ENCODE data around the gene SCLY. TPM values are rescaled to one million over a fixed set of nuclear protein-coding genes. Genes with fewer than 3 reads are reported as not detected.

Gene SCLY
- total RNA-seq, 1 experiment from 2014 or later: 28.7 TPM

DNA sequence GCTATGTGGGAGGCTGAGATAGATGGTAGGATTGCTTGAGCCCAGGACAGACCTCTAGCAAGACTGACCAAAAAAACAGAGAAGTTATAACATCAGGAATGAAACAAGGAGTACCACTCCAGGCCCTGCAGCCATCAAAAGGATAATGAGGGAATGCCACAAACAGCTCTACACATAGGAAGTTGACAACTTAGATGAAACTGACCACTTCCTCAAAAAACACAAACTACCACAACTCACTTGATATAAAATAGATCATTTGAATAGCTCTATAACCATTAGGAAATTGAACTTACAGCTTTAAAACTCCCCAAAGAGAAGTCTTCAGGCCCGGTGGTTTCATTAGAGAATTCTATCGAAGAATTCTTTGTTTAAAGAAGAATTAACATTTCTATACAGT, 26.4 kb downstream of the SCLY start:
- CTCF ChIA-PET: interaction anchor here (1.2 kb wide), 1 partner anchor 164 kb away, joined by 3 read pairs; no protein-coding TSS in a partner anchor
- no peaks in the 10 kb centered on the region for H3K4me1 ChIP-seq (ENCODE audit: control insufficient read depth in 1 of 2, insufficient read depth in 2 of 2, low read length in 2 of 2)
- H3K27me3 ChIP-seq (ENCODE audit: insufficient read depth, low read length): no peaks in the 10 kb centered on the region
- BruUV-seq (replicated peaks): no TSS peak
- POLR2A ChIA-PET: interaction anchor here (0.8 kb wide), 1 partner anchor 205 kb away, joined by 4 read pairs; no protein-coding TSS in a partner anchor
- H3K4me3 ChIP-seq (replicated peaks in 1 of 2; ENCODE audit: low read depth in 1 of 2, low read length in 2 of 2): no peak overlapping the region
- RAD21 ChIA-PET (ENCODE audit: low non-redundant PET in 1 of 2, low total read pairs in 2 of 2, uncharacterized antibody in 2 of 2, unreplicated experiment in 2 of 2): no interaction called here
- intact Hi-C loops (cut with micrococcal nuclease): no loop called here
- peaks cover 17 to 18% of the 10 kb centered on the region in 2 experiments; a peak in 3 of 4 replicates for H3K36me3 ChIP-seq (ENCODE audit: control insufficient read depth in 1 of 2, insufficient read depth in 2 of 2, low read length in 2 of 2)
- H2AFZ ChIP-seq (ENCODE audit: low read depth, low read length, poor library complexity, severe bottlenecking): no peak overlapping the region
- no peak overlapping the region for H3K9ac ChIP-seq (ENCODE audit: low read length)
- H4K20me1 ChIP-seq (ENCODE audit: insufficient read depth): no peaks in the 10 kb centered on the region
- no peak for TF ChIP-seq RAD21 (IDR thresholded peaks at IDR 0.05; ENCODE audit: low read depth)
- TF ChIP-seq CEBPB (IDR thresholded peaks at IDR 0.05; ENCODE audit: low read depth): no peak
- no peak for TF ChIP-seq JUND (IDR thresholded peaks at IDR 0.05)
- TF ChIP-seq SP1 (IDR thresholded peaks at IDR 0.05; ENCODE audit: low read depth): no peak
- no peak for TF ChIP-seq EZH2phosphoT487 (IDR thresholded peaks at IDR 0.05; ENCODE audit: borderline replicate concordance)
- H3K4me2 ChIP-seq (ENCODE audit: low read length): no peak overlapping the region
- ATAC-seq: no peak
- H3K9me2 ChIP-seq (ENCODE audit: insufficient read depth): no peaks in the 10 kb centered on the region
- H3K79me2 ChIP-seq (ENCODE audit: insufficient read depth, low read length): no peaks in the 10 kb centered on the region
- H3K27ac ChIP-seq (ENCODE audit: low read depth, low read length): no peak overlapping the region
- no peak for DNase-seq (ENCODE audit: low read depth, low spot score)
- no peaks in the 10 kb centered on the region for H3K9me3 ChIP-seq (ENCODE audit: control insufficient read depth in 1 of 2, insufficient read depth in 1 of 2, low read depth in 1 of 2, low read length in 2 of 2)

DNA sequence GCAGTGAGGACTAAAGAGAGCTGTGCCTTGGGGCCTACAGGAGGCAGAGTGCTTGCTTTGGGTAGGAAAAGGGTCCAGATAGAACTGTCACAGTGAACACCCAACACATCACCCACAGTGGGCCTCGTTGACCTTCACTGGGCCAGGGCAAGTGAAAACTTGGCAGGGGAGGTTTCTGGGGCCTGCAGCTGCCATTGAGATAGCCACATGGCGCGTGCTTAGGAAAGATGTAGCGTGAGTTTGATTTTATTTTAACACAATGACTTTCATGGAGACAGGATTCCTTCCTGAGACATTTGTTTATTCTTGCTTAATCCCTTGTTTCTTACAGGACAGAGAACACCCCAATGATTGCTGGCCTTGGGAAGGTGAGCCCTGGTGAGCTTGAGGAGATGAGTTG, 30.1 kb downstream of the SCLY start:
- BruUV-seq (replicated peaks): no TSS peak
- no peaks in the 10 kb centered on the region for H3K79me2 ChIP-seq (ENCODE audit: insufficient read depth, low read length)
- no peaks in the 10 kb centered on the region for H3K27me3 ChIP-seq (ENCODE audit: insufficient read depth, low read length)
- no peaks in the 10 kb centered on the region for H3K9me2 ChIP-seq (ENCODE audit: insufficient read depth)
- intact Hi-C loops (cut with micrococcal nuclease): no loop called here
- POLR2A ChIA-PET: no interaction called here
- no peak overlapping the region for H3K27ac ChIP-seq (ENCODE audit: low read depth, low read length)
- H2AFZ ChIP-seq (ENCODE audit: low read depth, low read length, poor library complexity, severe bottlenecking): no peak overlapping the region
- H3K4me2 ChIP-seq (ENCODE audit: low read length): no peak overlapping the region
- no peak overlapping the region for H3K9ac ChIP-seq (ENCODE audit: low read length)
- CTCF ChIA-PET: no interaction called here
- RAD21 ChIA-PET (ENCODE audit: low non-redundant PET in 1 of 2, low total read pairs in 2 of 2, uncharacterized antibody in 2 of 2, unreplicated experiment in 2 of 2): no interaction called here
- no peak for DNase-seq (ENCODE audit: low read depth, low spot score)
- no peaks in the 10 kb centered on the region for H4K20me1 ChIP-seq (ENCODE audit: insufficient read depth)
- no peaks in the 10 kb centered on the region for H3K4me1 ChIP-seq (ENCODE audit: control insufficient read depth in 1 of 2, insufficient read depth in 2 of 2, low read length in 2 of 2)
- H3K9me3 ChIP-seq (ENCODE audit: control insufficient read depth in 1 of 2, insufficient read depth in 1 of 2, low read depth in 1 of 2, low read length in 2 of 2): no peaks in the 10 kb centered on the region
- no peak for ATAC-seq
- H3K36me3 ChIP-seq (ENCODE audit: control insufficient read depth in 1 of 2, insufficient read depth in 2 of 2, low read length in 2 of 2): peaks cover 0 to under 1% of the 10 kb centered on the region in 2 experiments; a peak in 2 of 4 replicates
- no peak overlapping the region for H3K4me3 ChIP-seq (replicated peaks in 1 of 2; ENCODE audit: low read depth in 1 of 2, low read length in 2 of 2)
- TF ChIP-seq ZNF274 (IDR thresholded peaks at IDR 0.05; ENCODE audit: low read depth, low read length) (no peak), POLR2AphosphoS5 (IDR thresholded peaks at IDR 0.05; ENCODE audit: low read depth, low read length) (no peak), ELF1 (IDR thresholded peaks at IDR 0.05; ENCODE audit: borderline replicate concordance, low read depth) (no peak), YY1 (IDR thresholded peaks at IDR 0.05; ENCODE audit: extremely low read depth, insufficient replicate concordance, low read depth, low read length) (no peak), SIN3A (IDR thresholded peaks at IDR 0.05; ENCODE audit: low read depth) (no peak), ZFX (IDR thresholded peaks at IDR 0.05) (no peak), EGR1 (IDR thresholded peaks at IDR 0.05; ENCODE audit: low read depth) (no peak), FOSL1 (IDR thresholded peaks at IDR 0.05; ENCODE audit: low read depth) (no peak)
- TF ChIP-seq, protein P1, sequence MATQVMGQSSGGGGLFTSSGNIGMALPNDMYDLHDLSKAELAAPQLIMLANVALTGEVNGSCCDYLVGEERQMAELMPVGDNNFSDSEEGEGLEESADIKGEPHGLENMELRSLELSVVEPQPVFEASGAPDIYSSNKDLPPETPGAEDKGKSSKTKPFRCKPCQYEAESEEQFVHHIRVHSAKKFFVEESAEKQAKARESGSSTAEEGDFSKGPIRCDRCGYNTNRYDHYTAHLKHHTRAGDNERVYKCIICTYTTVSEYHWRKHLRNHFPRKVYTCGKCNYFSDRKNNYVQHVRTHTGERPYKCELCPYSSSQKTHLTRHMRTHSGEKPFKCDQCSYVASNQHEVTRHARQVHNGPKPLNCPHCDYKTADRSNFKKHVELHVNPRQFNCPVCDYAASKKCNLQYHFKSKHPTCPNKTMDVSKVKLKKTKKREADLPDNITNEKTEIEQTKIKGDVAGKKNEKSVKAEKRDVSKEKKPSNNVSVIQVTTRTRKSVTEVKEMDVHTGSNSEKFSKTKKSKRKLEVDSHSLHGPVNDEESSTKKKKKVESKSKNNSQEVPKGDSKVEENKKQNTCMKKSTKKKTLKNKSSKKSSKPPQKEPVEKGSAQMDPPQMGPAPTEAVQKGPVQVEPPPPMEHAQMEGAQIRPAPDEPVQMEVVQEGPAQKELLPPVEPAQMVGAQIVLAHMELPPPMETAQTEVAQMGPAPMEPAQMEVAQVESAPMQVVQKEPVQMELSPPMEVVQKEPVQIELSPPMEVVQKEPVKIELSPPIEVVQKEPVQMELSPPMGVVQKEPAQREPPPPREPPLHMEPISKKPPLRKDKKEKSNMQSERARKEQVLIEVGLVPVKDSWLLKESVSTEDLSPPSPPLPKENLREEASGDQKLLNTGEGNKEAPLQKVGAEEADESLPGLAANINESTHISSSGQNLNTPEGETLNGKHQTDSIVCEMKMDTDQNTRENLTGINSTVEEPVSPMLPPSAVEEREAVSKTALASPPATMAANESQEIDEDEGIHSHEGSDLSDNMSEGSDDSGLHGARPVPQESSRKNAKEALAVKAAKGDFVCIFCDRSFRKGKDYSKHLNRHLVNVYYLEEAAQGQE (IDR thresholded peaks at IDR 0.05; ENCODE audit: low read depth): no peak
- TF ChIP-seq, protein P2, sequence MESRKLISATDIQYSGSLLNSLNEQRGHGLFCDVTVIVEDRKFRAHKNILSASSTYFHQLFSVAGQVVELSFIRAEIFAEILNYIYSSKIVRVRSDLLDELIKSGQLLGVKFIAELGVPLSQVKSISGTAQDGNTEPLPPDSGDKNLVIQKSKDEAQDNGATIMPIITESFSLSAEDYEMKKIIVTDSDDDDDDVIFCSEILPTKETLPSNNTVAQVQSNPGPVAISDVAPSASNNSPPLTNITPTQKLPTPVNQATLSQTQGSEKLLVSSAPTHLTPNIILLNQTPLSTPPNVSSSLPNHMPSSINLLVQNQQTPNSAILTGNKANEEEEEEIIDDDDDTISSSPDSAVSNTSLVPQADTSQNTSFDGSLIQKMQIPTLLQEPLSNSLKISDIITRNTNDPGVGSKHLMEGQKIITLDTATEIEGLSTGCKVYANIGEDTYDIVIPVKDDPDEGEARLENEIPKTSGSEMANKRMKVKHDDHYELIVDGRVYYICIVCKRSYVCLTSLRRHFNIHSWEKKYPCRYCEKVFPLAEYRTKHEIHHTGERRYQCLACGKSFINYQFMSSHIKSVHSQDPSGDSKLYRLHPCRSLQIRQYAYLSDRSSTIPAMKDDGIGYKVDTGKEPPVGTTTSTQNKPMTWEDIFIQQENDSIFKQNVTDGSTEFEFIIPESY (IDR thresholded peaks at IDR 0.05; ENCODE audit: extremely low read depth, insufficient replicate concordance, low read length): no peak
- TF ChIP-seq, protein P3, sequence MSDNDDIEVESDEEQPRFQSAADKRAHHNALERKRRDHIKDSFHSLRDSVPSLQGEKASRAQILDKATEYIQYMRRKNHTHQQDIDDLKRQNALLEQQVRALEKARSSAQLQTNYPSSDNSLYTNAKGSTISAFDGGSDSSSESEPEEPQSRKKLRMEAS (IDR thresholded peaks at IDR 0.05): no peak
- TF ChIP-seq, protein P4, sequence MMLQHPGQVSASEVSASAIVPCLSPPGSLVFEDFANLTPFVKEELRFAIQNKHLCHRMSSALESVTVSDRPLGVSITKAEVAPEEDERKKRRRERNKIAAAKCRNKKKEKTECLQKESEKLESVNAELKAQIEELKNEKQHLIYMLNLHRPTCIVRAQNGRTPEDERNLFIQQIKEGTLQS (IDR thresholded peaks at IDR 0.05): no peak
